Activated B cell treated with CpG ODN at 0.5 μM for 24 hours (primary cell): ENCODE measurements around the gene SKI. TPM values are rescaled to one million over a fixed set of nuclear protein-coding genes. Genes with fewer than 3 reads are reported as not detected.

Experiments
- ATAC-seq: fragments of 200-7000 bp; cut with Tn5 transposase; one replicate; pipeline ENCODE4 v1.10.0; 2021; ENCODE audit warnings: low read depth, mild to moderate bottlenecking, moderate library complexity
- CTCF ChIA-PET: fragments of 350-600 bp; sonication (Branson Sonifier 250); formaldehyde crosslinking; loops from one replicate; lab custom pipeline; 2021; ENCODE audit warnings: antibody characterized with exemption; lab: Charles Lee
- POLR2A ChIA-PET: fragments of 350-600 bp; sonication (Branson Sonifier 250); formaldehyde crosslinking; loops from one replicate; lab custom pipeline; 2021; ENCODE audit warnings: antibody characterized with exemption; lab: Charles Lee
- DNase-seq: peaks from one replicate; pipeline ENCODE4 v3.0.0; 2022
- H3K27ac Mint-ChIP-seq: one replicate; pipeline ENCODE4 v1.8.0; 2020; ENCODE audit warnings: mixed read lengths
- H3K27me3 Mint-ChIP-seq: one replicate; pipeline ENCODE4 v1.8.0; 2021; ENCODE audit warnings: mixed read lengths
- H3K36me3 Mint-ChIP-seq: one replicate; pipeline ENCODE4 v1.8.0; 2021; ENCODE audit warnings: low read depth, mixed read lengths
- H3K4me1 Mint-ChIP-seq: one replicate; pipeline ENCODE4 v1.8.0; 2021; ENCODE audit warnings: mixed read lengths
- H3K4me3 Mint-ChIP-seq: one replicate; pipeline ENCODE4 v1.8.0; 2020; ENCODE audit warnings: mild to moderate bottlenecking, mixed read lengths
- H3K9me3 Mint-ChIP-seq: one replicate; pipeline ENCODE4 v1.8.0; 2020; ENCODE audit warnings: mixed read lengths
- CTCF ChIP-seq: fragments of 200-600 bp; IDR thresholded peaks from one replicate; pipeline ENCODE4 v1.8.0; 2022; ENCODE audit warnings: antibody characterized with exemption, mild to moderate bottlenecking
- intact Hi-C: fragments of 100-400 bp; cut with micrococcal nuclease; formaldehyde crosslinking; loops from one replicate; pipeline ENCODE4 v1.15.1; 2024
- total RNA-seq: library from RNA; stranded (reverse); gene quantifications from 2 replicates; pipeline ENCODE4 v1.2.3, GENCODE V29; 2022

The SKI gene
- total RNA-seq, 1 donor from 2014 or later: 37.6 TPM

- ATAC-seq: no peak
- DNase-seq: no peak
- ChIA-PET CTCF (no interaction called here), POLR2A (interaction anchor here (0.8 kb wide), 1 partner anchor 16 kb away, joined by 3 read pairs; no protein-coding TSS in a partner anchor)
- no peak overlapping the region for H3K27ac Mint-ChIP-seq
- no peaks in the 10 kb centered on the region for H3K27me3 Mint-ChIP-seq
- intact Hi-C loops: no loop called here
- peaks cover 93% of the 10 kb centered on the region for H3K4me1 Mint-ChIP-seq
- peaks cover 6% of the 10 kb centered on the region for H3K36me3 Mint-ChIP-seq
- H3K4me3 Mint-ChIP-seq: no peak overlapping the region
- no peaks in the 10 kb centered on the region for H3K9me3 Mint-ChIP-seq
- TF ChIP-seq CTCF: no peak
Measured at GRCh38 chr1:2296614-2297013, 68.5 kb downstream of the SKI start.

GRCh38 chr1:2297246-2298011 lies 69.3 kb downstream of the SKI start:
- H3K27me3 Mint-ChIP-seq: no peaks in the 10 kb centered on the region
- intact Hi-C loops: no loop called here
- ChIA-PET POLR2A (interaction anchor here (6.5 kb wide), 1 partner anchor 16 kb away, joined by 100 read pairs; no protein-coding TSS in a partner anchor), CTCF (no interaction called here)
- H3K36me3 Mint-ChIP-seq: peaks cover 6% of the 10 kb centered on the region
- H3K4me1 Mint-ChIP-seq: peaks cover 93% of the 10 kb centered on the region
- H3K9me3 Mint-ChIP-seq: no peaks in the 10 kb centered on the region
- no peak overlapping the region for H3K27ac Mint-ChIP-seq
- DNase-seq (no peak), ATAC-seq (no peak)
- TF ChIP-seq CTCF: no peak
- no peak overlapping the region for H3K4me3 Mint-ChIP-seq

GRCh38 chr1:2298685-2299084 lies 70.6 kb downstream of the SKI start:
- H3K36me3 Mint-ChIP-seq: peaks cover 13% of the 10 kb centered on the region
- DNase-seq (no peak), ATAC-seq (no peak)
- intact Hi-C loops: no loop called here
- no peaks in the 10 kb centered on the region for H3K9me3 Mint-ChIP-seq
- H3K27me3 Mint-ChIP-seq: no peaks in the 10 kb centered on the region
- TF ChIP-seq CTCF: no peak
- ChIA-PET POLR2A (interaction anchor here (0.7 to 6.5 kb wide), 6 partner anchors 8 to 104 kb away, joined by 4 to 100 read pairs (median 44); partner anchors contain the start of gene FAAP20), CTCF (interaction anchor here (0.7 kb wide), 1 partner anchor 13 kb away, joined by 3 read pairs; no protein-coding TSS in a partner anchor)
- H3K4me3 Mint-ChIP-seq: peak overlapping the region; percentile 19
- H3K27ac Mint-ChIP-seq: peak overlapping the region; percentile 35
- H3K4me1 Mint-ChIP-seq: peaks cover 86% of the 10 kb centered on the region

- TF ChIP-seq CTCF: no peak
- peak overlapping the region; percentile 19 for H3K4me3 Mint-ChIP-seq
- H3K9me3 Mint-ChIP-seq: no peaks in the 10 kb centered on the region
- intact Hi-C loops: no loop called here
- ATAC-seq (no peak), DNase-seq (no peak)
- peak overlapping the region; percentile 61 for H3K27ac Mint-ChIP-seq
- peaks cover 15% of the 10 kb centered on the region for H3K36me3 Mint-ChIP-seq
- POLR2A ChIA-PET: interaction anchor here (0.7 to 6.5 kb wide), 7 partner anchors 8 to 105 kb away, joined by 4 to 100 read pairs (median 42); partner anchors contain the start of gene FAAP20
- CTCF ChIA-PET: interaction anchor here (0.7 to 2.4 kb wide), 2 partner anchors 12 to 13 kb away, joined by 3 to 18 read pairs; no protein-coding TSS in a partner anchor
- H3K27me3 Mint-ChIP-seq: no peaks in the 10 kb centered on the region
- H3K4me1 Mint-ChIP-seq: peaks cover 81% of the 10 kb centered on the region
Measured at GRCh38 chr1:2299131-2299627, 71.1 kb downstream of the SKI start.
